Iris pigment epithelial cell (primary cell): ENCODE results near the gene ITGBL1.
A peak's percentile ranks its signal among the peaks of the same experiment; 100 is the strongest.

ENCODE experiments used
- DNase-seq: peaks from one replicate; pipeline ENCODE4 v3.0.0-alpha.2; 2011; ENCODE audit warnings: low read depth

Gene ITGBL1

DNA sequence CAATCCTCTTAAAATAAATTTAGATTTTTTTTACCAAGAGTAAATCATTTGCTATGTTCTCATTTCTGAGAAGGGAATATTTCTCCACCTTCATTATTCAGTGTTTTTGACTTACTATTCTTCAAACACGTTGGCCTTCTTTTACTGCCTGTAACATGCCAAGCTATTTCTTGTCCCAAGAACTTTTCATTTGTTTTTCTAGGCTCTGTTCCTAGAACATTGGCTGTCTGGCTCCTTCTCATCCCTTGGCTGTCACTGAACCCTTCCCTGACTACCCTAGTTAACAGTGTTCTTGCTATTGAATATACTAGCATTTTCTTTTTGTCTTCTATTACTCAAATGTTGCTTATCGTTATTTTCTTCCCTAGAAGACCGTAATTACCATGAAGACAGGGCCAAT is 248.1 kb downstream of the ITGBL1 start:
- peak; percentile 66 for DNase-seq

DNA sequence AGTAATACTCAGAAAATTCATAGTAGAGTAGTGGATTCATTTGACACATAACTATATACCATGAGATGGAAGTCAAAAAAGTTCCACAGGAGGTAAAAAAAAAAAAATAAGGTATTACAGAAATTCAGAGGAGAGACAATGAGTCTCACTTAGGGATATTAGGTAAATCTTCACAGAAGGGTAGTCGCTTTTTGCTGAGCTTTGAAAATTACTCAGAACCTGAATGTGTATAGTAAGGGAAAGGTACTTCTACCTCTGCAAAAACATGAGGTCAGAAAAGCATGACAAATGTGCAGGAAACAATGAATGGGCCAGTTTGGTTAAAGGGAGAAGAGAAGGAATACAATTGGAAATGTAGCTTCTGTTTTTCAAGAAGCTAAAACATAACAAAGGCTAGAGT is 250.6 kb downstream of the ITGBL1 start:
- DNase-seq, result no peak

DNA sequence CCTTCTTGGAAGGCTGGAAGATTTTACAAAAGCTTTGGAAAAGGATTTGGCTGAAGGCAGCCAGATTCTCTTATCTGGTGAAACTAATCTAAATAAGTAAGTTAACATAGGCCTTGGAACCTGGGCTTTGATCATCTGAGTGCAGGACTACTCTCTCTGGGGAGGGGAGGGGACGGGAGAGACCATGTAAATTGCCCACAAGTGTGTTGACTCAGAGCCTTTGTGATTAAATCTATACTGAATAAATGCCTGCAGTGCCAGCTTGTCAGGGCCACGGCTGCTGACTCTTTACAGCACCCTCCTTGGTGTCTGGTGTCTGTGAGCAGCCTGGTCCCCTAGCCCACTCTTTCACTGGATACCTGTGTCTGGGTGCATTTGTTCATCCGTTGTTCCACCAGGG is 251.4 kb downstream of the ITGBL1 start:
- DNase-seq, result no peak

DNA sequence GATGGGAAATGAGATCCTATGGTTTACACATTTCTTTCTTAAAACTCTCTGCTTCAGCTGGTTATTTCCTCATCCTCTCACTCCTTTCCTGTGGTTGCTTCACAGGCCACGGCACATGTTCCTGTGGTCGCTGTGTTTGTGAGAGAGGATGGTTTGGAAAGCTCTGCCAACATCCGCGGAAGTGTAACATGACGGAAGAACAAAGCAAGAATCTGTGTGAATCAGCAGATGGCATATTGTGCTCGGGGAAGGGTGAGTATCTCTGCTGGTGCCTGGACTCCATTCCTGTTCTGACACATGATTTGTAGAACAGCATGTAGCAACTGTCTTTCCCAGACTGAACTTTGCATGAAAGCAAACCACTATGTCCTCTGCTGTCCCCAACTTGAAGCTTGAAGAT is 254.2 kb downstream of the ITGBL1 start:
- peak; percentile 99 for DNase-seq

GRCh38 chr13:101707659-101708058 is 255.2 kb downstream of the ITGBL1 start:
- no peak for DNase-seq

GRCh38 chr13:101708115-101708514 is 255.6 kb downstream of the ITGBL1 start:
- DNase-seq, result no peak

GRCh38 chr13:101709952-101710351 is 257.5 kb downstream of the ITGBL1 start:
- no peak for DNase-seq

GRCh38 chr13:101711307-101712025 is 259.0 kb downstream of the ITGBL1 start:
- DNase-seq, result no peak

DNA sequence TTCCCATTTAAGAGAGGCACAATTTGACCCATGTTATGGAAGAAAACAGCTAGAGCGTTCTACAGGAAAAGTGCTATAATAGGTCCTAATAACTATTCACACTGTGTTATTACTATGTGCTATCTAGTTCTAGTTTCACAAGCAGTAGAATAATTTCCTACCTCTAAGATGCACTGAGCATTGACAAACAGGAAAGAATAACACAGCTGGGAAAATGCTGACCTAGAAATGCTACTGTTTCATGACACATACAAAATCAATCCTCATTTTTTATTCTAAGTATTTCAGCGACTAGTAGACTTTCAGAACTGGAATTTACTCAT is 259.5 kb downstream of the ITGBL1 start:
- peak; percentile 59 for DNase-seq

DNA sequence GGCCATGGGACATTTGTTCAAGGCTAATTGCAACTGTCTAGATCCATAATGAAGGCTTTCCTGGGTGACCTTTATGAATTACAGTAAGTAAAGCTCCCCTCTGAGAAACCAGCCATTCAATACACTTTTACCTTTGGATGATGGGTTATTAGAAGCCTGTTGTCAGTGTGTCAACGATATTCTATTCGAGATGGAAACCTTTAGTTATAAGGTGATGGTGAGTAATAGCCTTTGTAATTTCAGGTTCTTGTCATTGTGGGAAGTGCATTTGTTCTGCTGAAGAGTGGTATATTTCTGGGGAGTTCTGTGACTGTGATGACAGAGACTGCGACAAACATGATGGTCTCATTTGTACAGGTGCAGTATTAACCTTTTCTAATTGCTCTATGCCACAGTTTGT is 261.7 kb downstream of the ITGBL1 start:
- no peak for DNase-seq

DNA sequence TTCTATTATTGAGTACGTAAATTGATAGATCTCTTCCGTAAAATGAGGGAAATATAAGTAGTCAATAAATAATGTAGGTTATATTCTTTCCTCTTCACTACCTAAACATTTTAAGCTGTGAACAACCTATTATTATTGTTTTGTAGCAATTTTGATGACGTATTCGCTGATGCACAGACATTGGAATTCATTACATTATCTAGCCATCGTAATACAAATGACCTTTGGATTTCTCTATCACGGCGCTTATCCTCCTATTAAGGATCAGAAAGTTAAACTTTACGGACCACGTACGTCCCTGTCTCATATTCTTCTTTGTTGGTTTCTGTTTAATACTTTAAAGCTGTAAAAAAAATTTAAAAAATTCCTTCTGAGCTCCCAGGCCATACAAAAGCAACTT is 264.9 kb downstream of the ITGBL1 start:
- no peak for DNase-seq

DNA sequence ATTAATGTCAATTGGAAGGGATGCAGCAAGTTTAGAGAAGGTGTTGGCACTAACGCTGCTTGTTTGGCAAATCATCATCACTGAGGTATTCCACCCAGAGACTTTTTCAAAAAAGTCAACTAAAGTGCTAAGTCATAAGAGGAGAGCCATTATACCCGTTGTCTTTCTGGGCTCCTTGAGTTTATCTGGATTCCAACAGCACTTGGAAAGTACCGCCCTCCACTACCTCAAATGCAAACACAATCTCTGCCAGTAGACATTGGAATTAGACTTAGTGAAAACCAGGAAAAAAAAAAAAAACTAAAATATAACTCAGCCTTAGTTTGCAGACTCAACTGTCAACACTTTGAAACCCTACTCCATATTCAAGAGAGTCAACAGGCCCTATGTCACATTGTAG is 266.0 kb downstream of the ITGBL1 start:
- DNase-seq, result no peak

GRCh38 chr13:101726681-101727080 is 274.2 kb downstream of the ITGBL1 start:
- no peak for DNase-seq

GRCh38 chr13:101727118-101727517 is 274.6 kb downstream of the ITGBL1 start:
- no peak for DNase-seq

DNA sequence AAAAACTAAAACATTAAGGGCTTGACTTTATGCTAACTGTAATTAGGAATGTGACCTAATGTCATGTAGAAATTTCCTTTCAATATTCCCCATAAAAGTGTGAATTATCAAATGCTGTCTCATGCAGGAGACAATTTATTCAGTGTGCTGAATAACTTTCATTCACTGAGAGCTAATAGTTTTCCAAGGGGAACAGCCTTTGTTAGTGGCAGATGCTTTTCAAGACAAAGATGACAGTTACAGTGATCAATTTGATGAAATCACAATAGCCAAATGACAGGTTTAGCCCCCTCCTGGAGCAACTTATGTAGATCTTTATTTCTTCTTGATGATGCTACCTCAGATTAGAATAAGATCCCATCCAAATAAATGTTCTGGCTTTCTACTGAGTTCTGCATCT is 275.5 kb downstream of the ITGBL1 start:
- no peak for DNase-seq

GRCh38 chr13:101728615-101729014 is 276.1 kb downstream of the ITGBL1 start:
- no peak for DNase-seq

- DNase-seq, result peak; percentile 18
These were observed 278.0 kb downstream of the ITGBL1 start for GRCh38 chr13:101730420-101731000.

GRCh38 chr13:101736566-101736965 is 284.1 kb downstream of the ITGBL1 start:
- no peak for DNase-seq

DNA sequence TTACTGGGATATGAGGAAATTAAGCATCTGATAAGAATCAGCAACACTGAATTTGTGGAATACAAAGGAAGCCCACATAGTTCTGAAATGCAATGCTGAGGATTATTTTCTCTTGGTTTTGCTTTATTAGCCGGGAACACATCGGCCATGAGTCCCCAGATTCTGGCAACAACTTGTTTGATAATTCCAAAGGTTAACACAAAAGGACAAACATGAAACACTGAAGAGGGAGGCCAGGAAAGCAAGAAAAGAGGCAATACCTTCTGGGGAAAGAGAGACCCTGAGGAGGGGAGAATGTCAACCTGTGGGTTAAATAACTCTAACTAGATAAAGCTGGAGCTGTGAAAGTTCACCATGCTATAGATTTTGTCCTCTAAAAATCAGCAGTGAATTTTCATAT is 285.9 kb downstream of the ITGBL1 start:
- DNase-seq, result no peak

DNA sequence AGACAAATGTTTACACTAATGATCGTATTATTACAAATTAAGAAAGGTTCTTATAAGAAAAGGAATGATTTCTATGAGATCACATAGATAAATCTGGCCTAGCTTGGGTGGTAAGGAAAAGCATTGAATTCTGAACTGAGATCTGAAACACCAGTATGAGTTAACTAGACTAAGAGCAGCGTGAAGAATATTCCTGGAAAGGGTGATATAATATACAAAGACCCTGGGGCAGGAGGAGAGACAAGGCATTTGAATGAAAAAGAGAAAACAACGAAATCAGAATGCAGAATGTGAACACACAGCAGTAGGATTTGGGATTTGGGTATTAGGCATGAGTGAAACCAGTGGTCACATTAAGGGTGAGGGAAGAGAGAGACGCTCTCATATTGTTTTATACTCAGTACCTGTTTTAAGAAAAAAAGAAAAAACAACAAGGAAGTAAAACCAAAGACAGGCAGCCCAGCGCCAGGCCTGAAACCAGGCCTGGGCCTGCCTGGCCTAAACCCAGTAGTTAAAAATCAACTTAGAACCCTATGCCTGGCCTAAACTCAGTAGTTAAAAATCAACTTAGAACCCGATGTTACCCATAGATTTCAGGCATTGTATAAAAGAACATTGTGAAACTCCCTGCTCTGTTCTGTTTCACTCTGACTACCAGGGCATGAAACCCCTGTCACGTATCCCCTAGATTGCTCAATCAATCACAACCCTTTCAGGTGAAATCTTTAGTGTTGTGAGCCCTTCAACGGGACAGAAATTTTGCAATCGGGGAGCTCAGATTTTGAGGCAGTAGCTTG is 287.1 kb downstream of the ITGBL1 start:
- no peak for DNase-seq

GRCh38 chr13:101746513-101746912 is 294.0 kb downstream of the ITGBL1 start:
- no peak for DNase-seq

DNA sequence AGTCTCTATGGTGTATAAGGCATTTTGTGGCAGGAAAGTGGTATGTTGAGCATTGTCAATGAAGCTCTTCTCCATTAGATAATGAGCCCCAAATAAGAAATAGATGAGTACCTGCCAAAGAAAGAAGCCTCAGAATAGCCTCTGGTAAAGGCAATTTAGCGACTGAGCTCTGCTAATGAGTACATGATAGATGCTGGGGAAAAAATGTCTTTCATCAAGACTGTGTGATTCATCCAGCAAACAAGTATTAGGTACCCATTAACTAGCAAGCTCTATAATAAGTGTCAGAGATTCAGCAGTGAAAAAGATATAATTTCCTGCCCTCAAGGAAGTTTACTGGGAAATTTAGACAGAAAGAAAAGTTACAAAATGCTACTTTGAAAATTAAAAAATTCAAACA is 294.6 kb downstream of the ITGBL1 start:
- DNase-seq, result no peak

DNA sequence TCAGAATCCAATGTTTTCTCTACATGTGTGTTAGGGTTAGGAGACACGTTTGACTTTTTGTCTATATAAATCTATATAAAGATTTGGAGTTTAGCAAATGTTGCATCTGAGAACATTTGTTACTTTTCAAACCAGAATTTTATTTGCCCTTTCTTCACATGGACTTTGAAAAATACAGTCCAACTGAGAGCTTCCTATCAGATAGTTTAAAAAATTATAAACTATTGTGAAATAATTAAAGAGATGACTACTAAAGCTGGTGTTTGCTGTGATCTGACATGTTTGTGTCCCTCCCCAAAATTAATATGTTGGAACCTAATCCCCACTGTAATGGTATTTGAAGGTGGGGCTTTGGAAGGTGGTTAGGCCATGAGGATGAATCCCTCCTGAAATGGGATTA is 297.1 kb downstream of the ITGBL1 start:
- DNase-seq, result no peak
